ENCODE data around the gene CSKMT.

GRCh38 chr11:62709247-62710000 is 44.3 kb downstream of the CSKMT start:
- no peak for TF ChIP-seq EP300 (IDR thresholded peaks at IDR 0.05)
- TF ChIP-seq CTCF (IDR thresholded peaks at IDR 0.05), result peak in 1 of 3 donors; percentile 34
- peak; percentile 68 for TF ChIP-seq POLR2A (IDR thresholded peaks at IDR 0.05)
